HEK293 (cell line): ENCODE results near the gene IL10RA.

Experiments used
- CTCF ChIA-PET: fragments of 350-600 bp; formaldehyde crosslinking; extraction: SDS; loops from one replicate; lab custom pipeline; 2021; ENCODE audit warnings: antibody characterized with exemption; lab: Yijun Ruan, JAX
- POLR2A ChIA-PET: fragments of 300-600 bp; formaldehyde crosslinking; extraction: SDS; loops from one replicate; lab custom pipeline; 2020; ENCODE audit warnings: antibody characterized with exemption, inconsistent platforms; lab: Yijun Ruan, JAX
- H3K27ac ChIP-seq: fragments of 200-500 bp; sonication (Bioruptor generic); 2 replicates; pipeline ENCODE4 v1.5.1; 2014; ENCODE audit warnings: low read depth, low read length, control low read depth, inconsistent platforms; ENCODE audit errors: extremely low read depth
- H3K36me3 ChIP-seq, 2 experiments: fragments of 200-500 bp in 1 of 2; sonication (Bioruptor generic) in 1 of 2; 1 replicate in 1 of 2; 2 replicates in 1 of 2; pipeline ENCODE4 v1.5.1; 2014 to 2017; ENCODE audit warnings: inconsistent platforms in 2 of 2, low read length in 2 of 2; ENCODE audit not compliant: control insufficient read depth in 2 of 2, insufficient read depth in 1 of 2
- H3K4me1 ChIP-seq: fragments of 200-500 bp; sonication (Bioruptor generic); 2 replicates; pipeline ENCODE4 v1.5.1; 2014; ENCODE audit warnings: mild to moderate bottlenecking, low read length, inconsistent platforms; ENCODE audit not compliant: control insufficient read depth, insufficient read depth
- H3K4me3 ChIP-seq: 2 replicates; pipeline ENCODE4 v1.5.1; 2011; ENCODE audit warnings: low read depth, mild to moderate bottlenecking, control low read depth, low read length, moderate library complexity
- H3K9me3 ChIP-seq: fragments of 200-500 bp; sonication (Bioruptor generic); 2 replicates; pipeline ENCODE4 v1.5.1; 2014; ENCODE audit warnings: low read depth, low read length, inconsistent platforms; ENCODE audit not compliant: control insufficient read depth, insufficient read depth
- BCL11A ChIP-seq: fragments of 450-650 bp; formaldehyde crosslinking; IDR thresholded peaks from 2 replicates; pipeline ENCODE4 v1.5.1; 2016; ENCODE audit warnings: low read depth, missing biosample characterization, missing genetic modification characterization
- HOXA7 ChIP-seq: sonication (generic); formaldehyde crosslinking; IDR thresholded peaks from 2 replicates; pipeline ENCODE4 v1.8.1; 2022; ENCODE audit warnings: missing genetic modification reagents, borderline replicate concordance
- SP7 ChIP-seq: fragments of 450-650 bp; formaldehyde crosslinking; IDR thresholded peaks from 2 replicates; pipeline ENCODE4 v1.5.1; 2016; ENCODE audit warnings: missing biosample characterization, missing genetic modification characterization
- ZFP3 ChIP-seq: fragments of 450-650 bp; formaldehyde crosslinking; IDR thresholded peaks from 2 replicates; pipeline ENCODE4 v1.5.1; 2016; ENCODE audit warnings: low read depth, missing biosample characterization, missing genetic modification characterization
- ZFP41 ChIP-seq: fragments of 450-650 bp; formaldehyde crosslinking; IDR thresholded peaks from 2 replicates; pipeline ENCODE4 v1.5.1; 2016; ENCODE audit warnings: missing biosample characterization, missing genetic modification characterization, borderline replicate concordance
- ZNF133 ChIP-seq: fragments of 450-650 bp; formaldehyde crosslinking; IDR thresholded peaks from 2 replicates; pipeline ENCODE4 v1.5.1; 2016; ENCODE audit warnings: missing biosample characterization, missing genetic modification characterization
- ZNF146 ChIP-seq: fragments of 450-650 bp; formaldehyde crosslinking; IDR thresholded peaks from 2 replicates; pipeline ENCODE4 v1.5.1; 2016; ENCODE audit warnings: missing biosample characterization, missing genetic modification characterization
- ZNF211 ChIP-seq: fragments of 450-650 bp; formaldehyde crosslinking; IDR thresholded peaks from 2 replicates; pipeline ENCODE4 v1.5.1; 2016; ENCODE audit warnings: low read depth, missing biosample characterization, missing genetic modification characterization
- ZNF223 ChIP-seq: fragments of 450-650 bp; formaldehyde crosslinking; IDR thresholded peaks from 2 replicates; pipeline ENCODE4 v1.5.1; 2016; ENCODE audit warnings: missing biosample characterization, missing genetic modification characterization
- ZNF311 ChIP-seq: fragments of 450-650 bp; formaldehyde crosslinking; IDR thresholded peaks from 2 replicates; pipeline ENCODE4 v1.5.1; 2017; ENCODE audit warnings: missing biosample characterization, missing genetic modification characterization, borderline replicate concordance
- ZNF391 ChIP-seq: fragments of 450-650 bp; formaldehyde crosslinking; IDR thresholded peaks from 2 replicates; pipeline ENCODE4 v1.5.1; 2016; ENCODE audit warnings: low read depth, missing biosample characterization, missing genetic modification characterization, borderline replicate concordance
- ZNF48 ChIP-seq: fragments of 450-650 bp; formaldehyde crosslinking; IDR thresholded peaks from 2 replicates; pipeline ENCODE4 v1.5.1; 2016; ENCODE audit warnings: missing biosample characterization, missing genetic modification characterization
- ZNF530 ChIP-seq: fragments of 450-650 bp; formaldehyde crosslinking; IDR thresholded peaks from 2 replicates; pipeline ENCODE4 v1.5.1; 2016; ENCODE audit warnings: low read depth, missing biosample characterization, missing genetic modification characterization
- ZNF544 ChIP-seq: fragments of 450-650 bp; formaldehyde crosslinking; IDR thresholded peaks from 2 replicates; pipeline ENCODE4 v1.5.0; 2017; ENCODE audit warnings: missing biosample characterization, missing genetic modification characterization
- ZSCAN23 ChIP-seq: fragments of 450-650 bp; formaldehyde crosslinking; IDR thresholded peaks from 2 replicates; pipeline ENCODE4 v1.5.1; 2016; ENCODE audit warnings: missing biosample characterization, missing genetic modification characterization
- TF ChIP-seq, protein P1 (sequence below): fragments of 450-650 bp; formaldehyde crosslinking; optimal IDR thresholded peaks from 2 replicates; pipeline ENCODE3; 2016; ENCODE audit warnings: missing biosample characterization, mild to moderate bottlenecking, missing genetic modification characterization
- TF ChIP-seq, protein P2 (sequence below): fragments of 450-650 bp; formaldehyde crosslinking; IDR thresholded peaks from 2 replicates; pipeline ENCODE4 v1.5.1; 2017; ENCODE audit warnings: missing biosample characterization, missing genetic modification characterization
- TF ChIP-seq, protein P3 (sequence below): fragments of 450-650 bp; formaldehyde crosslinking; IDR thresholded peaks from 2 replicates; pipeline ENCODE4 v1.5.1; 2016; ENCODE audit warnings: missing biosample characterization, missing genetic modification characterization
- TF ChIP-seq, protein P4 (sequence below): fragments of 450-650 bp; IDR thresholded peaks from 2 replicates; pipeline ENCODE4 v1.5.1; 2018; ENCODE audit warnings: missing biosample characterization, missing genetic modification characterization
- TF ChIP-seq, protein P5 (sequence below): fragments of 450-650 bp; formaldehyde crosslinking; IDR thresholded peaks from 2 replicates; pipeline ENCODE4; 2016; ENCODE audit warnings: missing biosample characterization, missing genetic modification characterization

Gene IL10RA

DNA sequence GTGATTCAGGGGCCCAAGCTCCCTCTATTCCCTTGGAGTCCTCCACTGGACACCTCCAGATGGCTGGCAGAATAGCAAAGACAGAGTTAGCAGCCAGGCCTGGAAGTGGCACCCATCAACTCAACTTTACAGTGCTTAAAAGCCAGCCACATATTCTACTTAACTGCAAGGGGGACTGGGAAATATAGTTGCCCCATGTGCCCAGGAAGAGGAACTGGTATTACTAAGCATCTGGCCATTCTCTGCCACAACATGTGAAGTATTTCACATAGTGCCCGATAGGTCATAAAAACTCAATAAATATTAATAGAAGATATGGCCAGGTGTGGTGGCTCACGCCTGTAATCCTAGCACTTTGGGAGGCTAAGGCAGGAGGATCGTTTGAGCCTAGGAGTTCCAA is 5.5 kb upstream of the IL10RA start:
- no peaks in the 10 kb centered on the region for H3K4me1 ChIP-seq
- H3K36me3 ChIP-seq = no peaks in the 10 kb centered on the region
- no peak overlapping the region for H3K4me3 ChIP-seq
- ChIA-PET POLR2A (no interaction called here), CTCF (interaction anchor here (0.6 kb wide), 2 partner anchors 34 to 63 kb away, joined by 4 read pairs; no protein-coding TSS in a partner anchor)
- H3K9me3 ChIP-seq = no peaks in the 10 kb centered on the region
- H3K27ac ChIP-seq = no peak overlapping the region
- TF ChIP-seq SP7 (no peak), ZSCAN23 (tag by site-specific recombination) (no peak), ZFP3 (tag by site-specific recombination) (no peak), ZNF530 (tag by site-specific recombination) (no peak), BCL11A (no peak), ZNF391 (no peak), ZNF133 (tag by site-specific recombination) (no peak), ZNF223 (no peak), HOXA7 (no peak), ZNF146 (no peak), ZNF48 (no peak), ZFP41 (tag by site-specific recombination) (no peak), ZNF544 (no peak), ZNF211 (tag by site-specific recombination) (no peak), ZNF311 (tag by site-specific recombination) (no peak)
- TF ChIP-seq, protein P1, sequence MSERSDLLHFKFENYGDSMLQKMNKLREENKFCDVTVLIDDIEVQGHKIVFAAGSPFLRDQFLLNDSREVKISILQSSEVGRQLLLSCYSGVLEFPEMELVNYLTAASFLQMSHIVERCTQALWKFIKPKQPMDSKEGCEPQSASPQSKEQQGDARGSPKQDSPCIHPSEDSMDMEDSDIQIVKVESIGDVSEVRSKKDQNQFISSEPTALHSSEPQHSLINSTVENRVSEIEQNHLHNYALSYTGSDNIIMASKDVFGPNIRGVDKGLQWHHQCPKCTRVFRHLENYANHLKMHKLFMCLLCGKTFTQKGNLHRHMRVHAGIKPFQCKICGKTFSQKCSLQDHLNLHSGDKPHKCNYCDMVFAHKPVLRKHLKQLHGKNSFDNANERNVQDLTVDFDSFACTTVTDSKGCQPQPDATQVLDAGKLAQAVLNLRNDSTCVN (tag by site-specific recombination) = no peak
- TF ChIP-seq, protein P2, sequence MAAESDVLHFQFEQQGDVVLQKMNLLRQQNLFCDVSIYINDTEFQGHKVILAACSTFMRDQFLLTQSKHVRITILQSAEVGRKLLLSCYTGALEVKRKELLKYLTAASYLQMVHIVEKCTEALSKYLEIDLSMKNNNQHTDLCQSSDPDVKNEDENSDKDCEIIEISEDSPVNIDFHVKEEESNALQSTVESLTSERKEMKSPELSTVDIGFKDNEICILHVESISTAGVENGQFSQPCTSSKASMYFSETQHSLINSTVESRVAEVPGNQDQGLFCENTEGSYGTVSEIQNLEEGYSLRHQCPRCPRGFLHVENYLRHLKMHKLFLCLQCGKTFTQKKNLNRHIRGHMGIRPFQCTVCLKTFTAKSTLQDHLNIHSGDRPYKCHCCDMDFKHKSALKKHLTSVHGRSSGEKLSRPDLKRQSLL (tag by site-specific recombination) = no peak
- TF ChIP-seq, protein P3, sequence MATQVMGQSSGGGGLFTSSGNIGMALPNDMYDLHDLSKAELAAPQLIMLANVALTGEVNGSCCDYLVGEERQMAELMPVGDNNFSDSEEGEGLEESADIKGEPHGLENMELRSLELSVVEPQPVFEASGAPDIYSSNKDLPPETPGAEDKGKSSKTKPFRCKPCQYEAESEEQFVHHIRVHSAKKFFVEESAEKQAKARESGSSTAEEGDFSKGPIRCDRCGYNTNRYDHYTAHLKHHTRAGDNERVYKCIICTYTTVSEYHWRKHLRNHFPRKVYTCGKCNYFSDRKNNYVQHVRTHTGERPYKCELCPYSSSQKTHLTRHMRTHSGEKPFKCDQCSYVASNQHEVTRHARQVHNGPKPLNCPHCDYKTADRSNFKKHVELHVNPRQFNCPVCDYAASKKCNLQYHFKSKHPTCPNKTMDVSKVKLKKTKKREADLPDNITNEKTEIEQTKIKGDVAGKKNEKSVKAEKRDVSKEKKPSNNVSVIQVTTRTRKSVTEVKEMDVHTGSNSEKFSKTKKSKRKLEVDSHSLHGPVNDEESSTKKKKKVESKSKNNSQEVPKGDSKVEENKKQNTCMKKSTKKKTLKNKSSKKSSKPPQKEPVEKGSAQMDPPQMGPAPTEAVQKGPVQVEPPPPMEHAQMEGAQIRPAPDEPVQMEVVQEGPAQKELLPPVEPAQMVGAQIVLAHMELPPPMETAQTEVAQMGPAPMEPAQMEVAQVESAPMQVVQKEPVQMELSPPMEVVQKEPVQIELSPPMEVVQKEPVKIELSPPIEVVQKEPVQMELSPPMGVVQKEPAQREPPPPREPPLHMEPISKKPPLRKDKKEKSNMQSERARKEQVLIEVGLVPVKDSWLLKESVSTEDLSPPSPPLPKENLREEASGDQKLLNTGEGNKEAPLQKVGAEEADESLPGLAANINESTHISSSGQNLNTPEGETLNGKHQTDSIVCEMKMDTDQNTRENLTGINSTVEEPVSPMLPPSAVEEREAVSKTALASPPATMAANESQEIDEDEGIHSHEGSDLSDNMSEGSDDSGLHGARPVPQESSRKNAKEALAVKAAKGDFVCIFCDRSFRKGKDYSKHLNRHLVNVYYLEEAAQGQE = no peak
- TF ChIP-seq, protein P4, sequence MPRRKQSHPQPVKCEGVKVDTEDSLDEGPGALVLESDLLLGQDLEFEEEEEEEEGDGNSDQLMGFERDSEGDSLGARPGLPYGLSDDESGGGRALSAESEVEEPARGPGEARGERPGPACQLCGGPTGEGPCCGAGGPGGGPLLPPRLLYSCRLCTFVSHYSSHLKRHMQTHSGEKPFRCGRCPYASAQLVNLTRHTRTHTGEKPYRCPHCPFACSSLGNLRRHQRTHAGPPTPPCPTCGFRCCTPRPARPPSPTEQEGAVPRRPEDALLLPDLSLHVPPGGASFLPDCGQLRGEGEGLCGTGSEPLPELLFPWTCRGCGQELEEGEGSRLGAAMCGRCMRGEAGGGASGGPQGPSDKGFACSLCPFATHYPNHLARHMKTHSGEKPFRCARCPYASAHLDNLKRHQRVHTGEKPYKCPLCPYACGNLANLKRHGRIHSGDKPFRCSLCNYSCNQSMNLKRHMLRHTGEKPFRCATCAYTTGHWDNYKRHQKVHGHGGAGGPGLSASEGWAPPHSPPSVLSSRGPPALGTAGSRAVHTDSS (tag by site-specific recombination) = no peak
- TF ChIP-seq, protein P5, sequence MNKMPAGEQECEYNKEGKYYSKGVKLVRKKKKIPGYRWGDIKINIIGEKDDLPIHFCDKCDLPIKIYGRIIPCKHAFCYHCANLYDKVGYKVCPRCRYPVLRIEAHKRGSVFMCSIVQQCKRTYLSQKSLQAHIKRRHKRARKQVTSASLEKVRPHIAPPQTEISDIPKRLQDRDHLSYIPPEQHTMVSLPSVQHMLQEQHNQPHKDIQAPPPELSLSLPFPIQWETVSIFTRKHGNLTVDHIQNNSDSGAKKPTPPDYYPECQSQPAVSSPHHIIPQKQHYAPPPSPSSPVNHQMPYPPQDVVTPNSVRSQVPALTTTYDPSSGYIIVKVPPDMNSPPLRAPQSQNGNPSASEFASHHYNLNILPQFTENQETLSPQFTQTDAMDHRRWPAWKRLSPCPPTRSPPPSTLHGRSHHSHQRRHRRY (tag by site-specific recombination) = no peak
